NCI-H446 treated with DMSO at 0.1 percent for 48 hours (cell line): ENCODE measurements around the gene POLD4.
"Not testable (repeated sequence)": the region's sequence is repeated elsewhere in the genome, so short reads cannot be mapped to it uniquely, and the experiment has no call there.

Source experiments
- DNase-seq: peaks from one replicate; lab custom pipeline; 2025; lab: John Stamatoyannopoulos, UW

POLD4 gene

GRCh38 chr11:67353317-67354074 lies at the start of gene POLD4:
Gene POLD4, minus strand, starts transcription at chr11:67353546. Its CDS starts 147 bp downstream, at chr11:67353399.
- peak; percentile 80 for DNase-seq

- DNase-seq: not testable (repeated sequence)
Observed at GRCh38 chr11:67403085-67403484, 49.7 kb upstream of the POLD4 start.

GRCh38 chr11:67402192-67402839 lies 49.0 kb upstream of the POLD4 start:
- not testable (repeated sequence) for DNase-seq

- DNase-seq: peak; percentile 69
Observed at GRCh38 chr11:67401495-67402191, 48.3 kb upstream of the POLD4 start, which contains the start of gene PPP1CA. Gene PPP1CA, minus strand, starts transcription at chr11:67401858. Its CDS starts 76 bp downstream, at chr11:67401782.

GRCh38 chr11:67400942-67401494 lies 47.7 kb upstream of the POLD4 start:
- no peak for DNase-seq

- DNase-seq: no peak
Observed at GRCh38 chr11:67400251-67400941, 47.0 kb upstream of the POLD4 start.

GRCh38 chr11:67398661-67399563 lies 45.6 kb upstream of the POLD4 start:
- DNase-seq: no peak

- DNase-seq: no peak
Observed at GRCh38 chr11:67397986-67398660, 44.8 kb upstream of the POLD4 start.

GRCh38 chr11:67397536-67397935 lies 44.2 kb upstream of the POLD4 start:
- no peak for DNase-seq

- no peak for DNase-seq
Observed at GRCh38 chr11:67396587-67397389, 43.4 kb upstream of the POLD4 start.

- no peak for DNase-seq
Observed at GRCh38 chr11:67396259-67396581, 42.9 kb upstream of the POLD4 start.

- DNase-seq: no peak
Observed at GRCh38 chr11:67395555-67396258, 42.4 kb upstream of the POLD4 start.

GRCh38 chr11:67393990-67394389 lies 40.6 kb upstream of the POLD4 start:
- DNase-seq: no peak

GRCh38 chr11:67393437-67393836 lies 40.1 kb upstream of the POLD4 start:
- no peak for DNase-seq

- no peak for DNase-seq
Observed at GRCh38 chr11:67392183-67392715, 38.9 kb upstream of the POLD4 start.

- peak; percentile 85 for DNase-seq
Observed at GRCh38 chr11:67391304-67392182, 38.2 kb upstream of the POLD4 start, which contains the start of gene RAD9A. Gene RAD9A, plus strand, starts transcription at chr11:67391986. Its CDS starts 59 bp downstream, at chr11:67392045.

GRCh38 chr11:67390947-67391303 lies 37.6 kb upstream of the POLD4 start:
- no peak for DNase-seq

- no peak for DNase-seq
Observed at GRCh38 chr11:67389477-67389876, 36.1 kb upstream of the POLD4 start.
